Hair follicular keratinocyte (primary cell): Measurements from ENCODE around the gene DEPDC5. TPM values are rescaled to one million over a fixed set of nuclear protein-coding genes. Genes with fewer than 3 reads are reported as not detected.

Experiments used
- total RNA-seq: library from RNA; depleted of rRNA; stranded (reverse); fragments of >200 nt; gene quantifications from 2 replicates; pipeline ENCODE4 v1.2.3, GENCODE V29; 2015

Gene DEPDC5
- 9.2 and 15.5 TPM in 2 replicates for total RNA-seq

DNA sequence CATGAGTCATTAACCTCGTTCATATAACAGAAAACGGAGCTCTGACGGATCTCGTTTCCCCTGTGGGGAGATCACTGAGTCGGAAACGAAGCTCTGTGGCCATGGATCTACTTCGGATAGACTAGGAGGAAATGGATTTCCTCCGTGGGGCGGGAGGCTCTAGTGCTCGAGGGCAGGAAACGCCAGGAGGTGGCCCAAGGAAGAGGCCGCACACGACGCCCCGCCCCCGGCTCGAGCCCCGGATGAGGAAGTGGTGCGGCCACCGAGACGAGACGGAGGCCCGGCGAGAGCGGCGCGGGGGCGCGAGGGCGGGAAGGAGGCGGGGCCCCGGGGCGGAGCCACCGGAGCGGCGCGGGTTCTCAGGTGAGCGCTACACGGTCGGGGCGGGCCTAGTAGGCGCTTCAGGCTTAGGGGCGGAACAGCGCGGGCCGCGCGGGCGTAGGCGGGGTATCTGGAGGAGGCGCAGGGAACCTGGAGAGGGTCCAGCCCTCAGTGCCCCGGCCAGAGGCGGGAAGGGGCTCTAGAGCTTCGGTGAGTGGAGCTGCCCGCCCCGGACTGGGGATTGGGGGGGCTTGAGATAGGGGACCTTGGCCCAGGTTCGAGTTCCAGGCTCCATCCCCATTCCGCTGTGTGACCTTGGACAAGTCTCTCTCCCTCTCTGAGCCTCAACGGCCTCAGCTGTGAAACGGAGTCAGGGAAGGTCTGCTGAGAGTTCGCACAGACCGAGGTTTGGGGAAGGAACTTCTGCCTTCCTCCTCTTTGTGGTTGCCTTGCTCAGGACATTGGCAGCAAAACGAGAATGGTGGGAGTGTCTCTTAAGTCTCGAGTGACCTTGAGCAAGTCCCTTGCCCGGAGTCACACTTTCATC, at the start of gene DEPDC5:
Gene DEPDC5 (plus strand): TSS at position 386 of the 868 bp plus-strand sequence. CDS start 903 bp downstream, outside the sequence.

GRCh38 chr22:31749636-31750364, 4.0 kb upstream of the DEPDC5 start, which contains the start of gene PRR14L:
Gene PRR14L, minus strand, starts transcription at chr22:31750132. Its CDS starts 11,272 bp downstream, at chr22:31738860.

DNA sequence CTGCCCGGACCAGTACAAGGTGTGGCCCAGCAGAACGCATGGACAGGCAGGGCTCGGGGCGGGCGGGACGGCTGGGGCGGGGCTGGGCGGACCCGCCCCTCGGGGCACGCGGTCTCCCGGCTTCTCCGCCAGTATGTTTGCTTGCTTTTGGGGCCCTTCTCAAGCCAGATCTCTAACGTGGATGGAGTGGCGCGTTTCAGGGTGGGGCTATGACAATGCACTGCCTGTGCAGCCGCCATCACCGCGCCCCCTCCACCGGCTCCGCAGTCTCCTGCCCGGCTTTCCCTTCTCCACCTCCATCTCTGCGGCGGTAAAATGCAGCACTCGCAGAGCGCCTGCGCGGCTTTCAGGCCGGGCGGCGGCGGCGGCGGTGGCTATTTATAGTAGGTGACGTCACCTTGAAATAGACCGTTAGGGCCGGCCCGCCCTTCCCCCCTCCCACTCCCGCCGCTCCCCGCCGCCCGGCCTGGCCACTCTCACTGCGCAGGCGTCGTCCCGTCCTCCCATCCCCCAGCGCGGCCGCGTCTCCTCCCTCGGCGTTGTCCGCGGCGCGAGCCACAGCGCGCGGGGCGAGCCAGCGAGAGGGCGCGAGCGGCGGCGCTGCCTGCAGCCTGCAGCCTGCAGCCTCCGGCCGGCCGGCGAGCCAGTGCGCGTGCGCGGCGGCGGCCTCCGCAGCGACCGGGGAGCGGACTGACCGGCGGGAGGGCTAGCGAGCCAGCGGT, 190.3 kb downstream of the DEPDC5 start, which contains the start of gene YWHAH:
Gene YWHAH (plus strand): TSS at position 558 of the 722 bp plus-strand sequence. CDS start 199 bp downstream, outside the sequence.

Other genes with a start within 250 kb of the DEPDC5 start
- 33.8 and 38.8 TPM in 2 replicates for gene PISD, start 91.8 kb upstream of the DEPDC5 start, total RNA-seq
- gene PRR14L, start 3.9 kb upstream of the DEPDC5 start, total RNA-seq = 11.1 and 13.3 TPM in 2 replicates
- 130 and 185 TPM in 2 replicates for gene YWHAH, start 190.5 kb downstream of the DEPDC5 start, total RNA-seq